ENCODE data around the gene KCP.

GRCh38 chr7:128858380-128859231, 51.9 kb downstream of the KCP start:
- TF ChIP-seq, protein P1, sequence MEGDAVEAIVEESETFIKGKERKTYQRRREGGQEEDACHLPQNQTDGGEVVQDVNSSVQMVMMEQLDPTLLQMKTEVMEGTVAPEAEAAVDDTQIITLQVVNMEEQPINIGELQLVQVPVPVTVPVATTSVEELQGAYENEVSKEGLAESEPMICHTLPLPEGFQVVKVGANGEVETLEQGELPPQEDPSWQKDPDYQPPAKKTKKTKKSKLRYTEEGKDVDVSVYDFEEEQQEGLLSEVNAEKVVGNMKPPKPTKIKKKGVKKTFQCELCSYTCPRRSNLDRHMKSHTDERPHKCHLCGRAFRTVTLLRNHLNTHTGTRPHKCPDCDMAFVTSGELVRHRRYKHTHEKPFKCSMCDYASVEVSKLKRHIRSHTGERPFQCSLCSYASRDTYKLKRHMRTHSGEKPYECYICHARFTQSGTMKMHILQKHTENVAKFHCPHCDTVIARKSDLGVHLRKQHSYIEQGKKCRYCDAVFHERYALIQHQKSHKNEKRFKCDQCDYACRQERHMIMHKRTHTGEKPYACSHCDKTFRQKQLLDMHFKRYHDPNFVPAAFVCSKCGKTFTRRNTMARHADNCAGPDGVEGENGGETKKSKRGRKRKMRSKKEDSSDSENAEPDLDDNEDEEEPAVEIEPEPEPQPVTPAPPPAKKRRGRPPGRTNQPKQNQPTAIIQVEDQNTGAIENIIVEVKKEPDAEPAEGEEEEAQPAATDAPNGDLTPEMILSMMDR (IDR thresholded peaks at IDR 0.05; ENCODE audit: low read depth, low read length): no peak
- TF ChIP-seq EZH2phosphoT487 (IDR thresholded peaks at IDR 0.05; ENCODE audit: low read depth): no peak

All from OCI-LY3 (cell line).